Coronary artery (tissue), 2 donors: ENCODE data around the gene GDAP2.

ENCODE experiments used
- DNase-seq: peaks from one replicate; pipeline ENCODE4 v3.0.0-alpha.2; 2017; ENCODE audit warnings: low spot score
- H3K27ac ChIP-seq, 2 donors: fragments of 200-600 bp; sonication (generic); one replicate each; pipeline ENCODE4 v1.5.1; 2016 to 2019
- H3K4me3 ChIP-seq: fragments of 200-600 bp; sonication (generic); 2 replicates; pipeline ENCODE4 v1.5.1; 2016; ENCODE audit warnings: mild to moderate bottlenecking, moderate library complexity
- CTCF ChIP-seq: fragments of 200-600 bp; sonication (generic); IDR thresholded peaks from one replicate; pipeline ENCODE4 v1.5.1; 2019; ENCODE audit warnings: antibody characterized with exemption

GDAP2 gene

GRCh38 chr1:117904485-117904884 is 24.9 kb downstream of the GDAP2 start:
- TF ChIP-seq CTCF, result no peak

GRCh38 chr1:117902944-117903343 is 26.5 kb downstream of the GDAP2 start:
- H3K27ac ChIP-seq, result no peak overlapping the region
- no peak overlapping the region for H3K4me3 ChIP-seq
- no peak for DNase-seq
- TF ChIP-seq CTCF, result no peak

More at GRCh38 chr1:117904485-117904884, 24.9 kb downstream of the GDAP2 start:
- Histone ChIP-seq H3K4me3 (no peak overlapping the region), H3K27ac (no peak overlapping the region)
- DNase-seq, result no peak

- no peak overlapping the region for H3K4me3 ChIP-seq
- H3K27ac ChIP-seq, result no peak overlapping the region
- DNase-seq, result no peak
- TF ChIP-seq CTCF, result no peak
Observed at GRCh38 chr1:117899801-117900200, 29.6 kb downstream of the GDAP2 start.

- H3K27ac ChIP-seq, result no peak overlapping the region
- no peak for DNase-seq
- no peak for TF ChIP-seq CTCF
Observed at GRCh38 chr1:117897551-117897950, 31.9 kb downstream of the GDAP2 start.

GRCh38 chr1:117895482-117896114 is 33.8 kb downstream of the GDAP2 start:
- no peak for DNase-seq
- Histone ChIP-seq H3K27ac (no peak overlapping the region), H3K4me3 (no peak overlapping the region)
- peak; percentile 40 for TF ChIP-seq CTCF

More at GRCh38 chr1:117897551-117897950, 31.9 kb downstream of the GDAP2 start:
- no peak overlapping the region for H3K4me3 ChIP-seq

- no peak for DNase-seq
- Histone ChIP-seq H3K27ac (no peak overlapping the region), H3K4me3 (no peak overlapping the region)
- no peak for TF ChIP-seq CTCF
Observed at GRCh38 chr1:117894078-117894477, 35.3 kb downstream of the GDAP2 start.

- DNase-seq, result no peak
- Histone ChIP-seq H3K4me3 (no peak overlapping the region), H3K27ac (no peak overlapping the region)
- no peak for TF ChIP-seq CTCF
Observed at GRCh38 chr1:117892512-117892911, 36.9 kb downstream of the GDAP2 start.
